DMS153 treated with DMSO at 0.1 percent for 48 hours (cell line): ENCODE data around the gene TRIM7.
"Not testable (repeated sequence)": the region's sequence is repeated elsewhere in the genome, so short reads cannot be mapped to it uniquely, and the experiment has no call there.

Experiments
- DNase-seq: peaks from one replicate; lab custom pipeline; 2025; ENCODE audit not compliant: unreplicated experiment; lab: John Stamatoyannopoulos, UW

TRIM7 gene

GRCh38 chr5:181173027-181173419 lies 32.0 kb downstream of the TRIM7 start:
- no peak for DNase-seq

DNA sequence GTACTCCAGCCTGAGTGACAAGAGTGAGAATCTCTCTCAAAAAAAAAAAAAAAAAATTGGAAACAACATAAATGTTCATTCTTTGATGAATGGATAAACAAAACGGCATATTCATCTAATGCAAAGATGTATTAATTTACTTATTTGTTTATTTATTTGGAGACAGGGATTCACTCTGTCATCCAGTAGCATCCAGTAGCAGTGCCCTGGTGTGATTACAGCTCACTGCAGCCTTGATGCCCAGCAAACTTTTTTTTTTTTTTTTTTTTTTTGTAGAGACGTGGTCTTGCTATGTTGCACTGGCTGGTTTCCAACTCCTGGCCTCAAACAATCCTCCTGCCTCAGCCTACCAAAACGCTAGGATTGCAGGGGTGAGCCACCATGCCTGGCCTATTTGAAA lies 33.2 kb downstream of the TRIM7 start:
- no peak for DNase-seq

- DNase-seq = no peak
These were observed 34.0 kb downstream of the TRIM7 start for GRCh38 chr5:181170996-181171395.

DNA sequence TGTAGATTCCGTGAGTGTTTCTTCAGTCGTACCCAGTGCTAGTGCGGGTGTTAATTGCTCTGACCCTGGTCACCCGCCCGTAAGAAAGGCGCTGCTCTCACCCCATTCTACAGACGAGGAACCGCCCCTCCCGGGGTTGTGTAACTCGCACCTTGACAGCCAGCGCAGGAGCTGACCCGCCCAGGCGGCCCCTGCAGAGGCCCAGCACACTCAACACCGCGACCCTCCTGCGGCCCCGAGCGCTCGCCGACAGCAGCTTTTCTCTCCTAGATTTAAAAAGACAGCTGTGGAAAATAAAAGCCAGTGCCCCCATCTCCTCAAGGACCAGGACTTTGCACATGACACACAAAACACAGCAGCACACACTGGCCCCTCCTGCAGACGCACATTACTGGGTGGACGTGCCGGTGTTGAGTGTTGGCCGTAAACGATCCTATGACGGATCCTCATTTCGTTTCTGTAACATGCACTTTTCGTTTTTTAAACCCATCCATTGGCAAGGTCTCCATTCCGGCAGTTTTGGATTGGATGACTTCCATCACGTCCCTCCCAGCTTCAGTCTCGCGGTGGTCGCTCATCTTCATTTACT lies 34.7 kb downstream of the TRIM7 start:
- DNase-seq = no peak

DNA sequence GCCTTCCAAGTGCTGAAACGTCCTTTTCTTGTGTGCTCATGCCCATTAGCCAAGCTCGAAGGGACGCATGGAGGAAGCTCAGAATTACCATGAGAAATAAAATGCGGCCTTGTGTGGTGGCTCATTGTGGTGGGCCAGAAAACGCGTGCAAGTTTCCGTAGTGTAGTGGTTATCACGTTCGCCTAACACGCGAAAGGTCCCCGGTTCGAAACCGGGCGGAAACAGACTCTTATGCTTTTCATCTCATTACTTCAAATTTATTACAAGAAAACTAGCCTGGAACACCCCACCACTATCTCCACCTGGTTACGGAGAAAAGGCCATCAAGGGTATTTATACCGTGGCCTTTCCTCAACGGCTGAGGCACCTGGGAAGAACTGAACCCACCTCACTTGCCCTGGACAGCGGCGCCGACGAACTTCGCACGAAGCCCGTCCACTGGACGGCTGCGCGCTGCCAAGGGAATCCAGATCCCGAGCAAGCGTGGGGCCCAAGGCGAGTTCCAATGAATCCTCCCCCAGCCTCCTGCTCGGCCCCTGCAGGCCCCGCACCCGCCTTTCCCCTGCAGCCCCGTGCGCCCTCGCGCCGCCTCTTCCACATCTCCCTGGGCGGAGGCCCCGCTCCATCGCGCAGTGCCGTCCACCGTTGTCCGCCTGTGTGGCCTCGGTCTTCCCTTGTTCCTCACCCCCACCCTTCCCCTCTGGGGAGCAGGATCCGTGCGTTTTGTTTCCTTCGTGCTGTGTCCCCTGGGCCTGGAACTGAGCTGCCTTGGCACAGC lies 35.3 kb downstream of the TRIM7 start:
- not testable (repeated sequence) for DNase-seq

DNA sequence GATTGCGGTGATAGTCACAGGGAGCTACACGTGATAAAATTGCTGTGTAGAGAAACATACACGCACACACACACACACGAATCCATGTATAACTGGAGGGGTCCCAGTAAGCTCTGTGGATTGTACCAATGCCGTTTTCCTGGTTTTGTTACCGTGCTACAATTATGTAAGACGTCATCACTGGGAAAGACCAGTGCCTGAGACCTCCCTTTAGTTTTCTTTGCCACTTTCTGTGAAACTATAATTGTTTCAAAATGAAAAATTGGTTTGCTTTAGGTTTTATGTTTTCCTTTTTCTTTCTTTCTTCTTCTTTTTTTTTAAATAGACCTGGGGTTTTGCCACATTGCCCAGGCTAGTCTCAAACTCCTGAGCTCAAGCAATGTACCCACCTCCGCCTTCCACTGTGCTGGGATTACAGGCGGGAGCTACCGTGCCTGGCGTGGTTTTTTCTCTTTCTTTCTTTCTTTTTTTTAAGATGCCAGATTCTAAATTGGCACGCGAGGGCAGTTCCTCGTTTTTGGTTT lies 36.3 kb downstream of the TRIM7 start:
- no peak for DNase-seq

GRCh38 chr5:181167814-181168488 lies 37.0 kb downstream of the TRIM7 start:
- no peak for DNase-seq

DNA sequence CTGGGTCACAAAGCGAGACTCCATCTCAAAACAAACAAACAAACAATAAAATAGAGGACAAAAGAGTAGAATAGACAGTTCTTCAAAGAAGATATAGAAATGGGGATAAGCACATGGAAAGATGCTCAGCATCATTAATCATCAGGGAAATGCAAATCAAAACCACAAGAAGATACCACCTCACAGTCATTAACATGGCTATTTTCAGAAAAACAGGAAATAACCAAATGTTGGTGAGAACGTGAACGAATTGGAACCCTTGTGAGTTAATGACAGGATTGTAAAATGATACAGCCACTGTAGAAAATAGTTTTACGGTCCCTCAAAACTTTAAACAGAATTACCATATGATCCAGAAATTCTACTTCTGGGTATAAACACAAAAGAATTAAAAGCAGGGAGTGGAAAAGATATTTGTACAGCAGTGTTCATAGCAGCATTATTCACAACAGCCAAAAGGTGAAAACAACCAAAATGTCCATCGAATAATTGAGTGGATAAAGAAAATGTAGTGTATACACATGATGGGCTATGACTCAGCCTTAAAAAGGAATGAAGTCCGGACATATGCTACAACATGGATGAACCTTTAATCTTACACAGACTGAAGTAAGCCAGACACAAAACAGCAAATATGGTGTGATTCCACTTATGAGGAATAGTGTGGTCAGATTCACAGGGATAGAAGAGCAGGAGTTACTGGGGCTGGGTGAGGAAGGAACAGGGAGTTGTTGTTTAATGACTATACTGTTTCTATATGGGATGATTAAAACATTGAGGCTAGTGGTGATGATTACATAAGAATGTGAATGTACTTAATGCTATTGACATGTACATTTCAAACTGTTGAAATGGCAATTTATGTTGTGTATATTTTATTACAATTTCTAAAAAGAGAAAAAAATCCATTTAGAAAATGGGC lies 37.9 kb downstream of the TRIM7 start:
- no peak for DNase-seq

- DNase-seq = no peak
These were observed 40.7 kb downstream of the TRIM7 start for GRCh38 chr5:181164076-181164952.

GRCh38 chr5:181163487-181164075 lies 41.4 kb downstream of the TRIM7 start:
- no peak for DNase-seq

DNA sequence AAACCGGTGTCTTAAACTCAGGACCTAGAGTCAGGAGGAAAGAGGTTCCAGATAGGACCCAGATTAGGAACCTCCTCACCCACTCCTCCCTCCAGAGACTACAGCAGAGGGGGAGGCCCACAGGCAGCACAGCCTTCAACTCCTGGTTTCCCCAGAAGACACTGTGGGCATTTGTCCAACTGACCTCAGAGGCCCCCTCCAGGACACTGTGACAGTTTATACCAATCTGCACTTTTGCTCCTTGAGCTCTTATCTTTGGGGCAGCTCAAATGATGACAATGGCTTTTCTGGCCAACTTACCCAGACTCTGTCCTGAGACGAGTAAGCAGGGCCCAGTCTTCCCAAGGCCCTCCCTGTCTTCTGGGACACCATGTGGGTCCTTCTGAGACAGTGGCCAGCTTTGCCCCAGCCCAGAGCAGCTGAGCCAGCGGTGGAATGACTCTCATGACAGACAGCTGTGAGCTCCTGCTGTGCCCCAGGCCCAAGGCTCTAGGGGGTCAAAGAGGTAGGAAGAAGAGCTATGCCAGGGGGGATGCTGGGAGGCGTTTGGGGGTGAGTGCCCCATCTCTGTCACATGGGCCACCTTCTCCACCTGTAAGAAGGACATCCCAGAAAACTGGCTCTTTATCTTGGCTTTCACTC lies 43.3 kb downstream of the TRIM7 start:
- DNase-seq = no peak

DNA sequence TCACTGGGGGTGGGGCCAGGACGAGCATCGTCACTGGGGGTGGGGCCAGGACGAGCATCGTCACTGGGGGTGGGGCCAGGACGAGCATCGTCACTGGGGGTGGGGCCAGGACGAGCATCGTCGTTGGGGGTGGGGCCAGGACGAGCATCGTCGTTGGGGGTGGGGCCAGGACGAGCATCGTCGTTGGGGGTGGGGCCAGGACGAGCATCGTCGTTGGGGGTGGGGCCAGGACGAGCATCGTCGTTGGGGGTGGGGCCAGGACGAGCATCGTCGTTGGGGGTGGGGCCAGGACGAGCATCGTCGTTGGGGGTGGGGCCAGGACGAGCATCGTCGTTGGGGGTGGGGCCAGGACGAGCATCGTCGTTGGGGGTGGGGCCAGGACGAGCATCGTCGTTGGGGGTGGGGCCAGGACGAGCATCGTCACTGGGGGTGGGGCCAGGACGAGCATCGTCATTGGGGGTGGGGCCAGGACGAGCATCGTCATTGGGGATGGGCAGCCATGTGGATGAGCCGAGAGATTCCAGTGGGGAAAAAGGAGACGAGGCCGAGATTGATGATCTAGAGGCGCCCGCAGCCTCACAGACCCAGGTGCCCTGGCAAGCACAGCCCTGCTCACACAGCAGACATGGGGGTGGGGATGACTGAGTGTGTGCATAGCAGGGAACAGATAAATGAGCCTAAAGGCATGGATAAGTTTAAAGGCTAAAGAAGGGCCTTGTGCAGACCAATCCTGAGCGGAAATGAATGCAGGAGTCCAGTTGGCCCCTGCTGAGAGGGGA lies 44.1 kb downstream of the TRIM7 start:
- DNase-seq = not testable (repeated sequence)

DNA sequence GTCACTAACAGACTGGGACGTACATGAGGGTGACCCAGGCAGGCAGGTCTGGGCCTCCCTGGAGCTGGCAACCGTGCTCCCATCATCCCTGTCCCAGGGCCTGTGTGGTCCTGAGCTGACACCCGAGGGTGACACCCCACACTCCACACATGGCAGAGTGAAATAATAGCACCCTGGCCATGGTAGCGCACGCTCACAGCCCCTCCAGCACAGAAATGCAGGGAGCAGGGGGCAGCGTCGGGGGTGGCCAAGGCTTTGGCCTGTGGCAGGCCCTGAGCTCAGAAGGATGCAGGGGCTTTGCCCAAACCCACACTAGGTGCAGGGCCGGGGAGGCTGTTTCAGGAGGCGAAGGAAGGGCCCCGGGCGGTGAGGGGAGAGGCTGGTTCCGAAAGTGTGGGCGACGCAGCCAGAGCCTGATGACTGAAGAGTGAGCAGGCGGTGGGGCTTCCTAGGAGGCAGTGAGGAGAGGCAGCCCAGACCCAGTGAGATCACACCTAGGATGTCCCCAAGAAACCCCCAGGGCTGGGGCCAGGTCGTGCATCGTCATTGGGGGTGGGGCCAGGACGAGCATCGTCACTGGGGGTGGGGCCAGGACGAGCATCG lies 44.7 kb downstream of the TRIM7 start:
- DNase-seq = no peak

- DNase-seq = no peak
These were observed 45.5 kb downstream of the TRIM7 start for GRCh38 chr5:181159286-181160151.

DNA sequence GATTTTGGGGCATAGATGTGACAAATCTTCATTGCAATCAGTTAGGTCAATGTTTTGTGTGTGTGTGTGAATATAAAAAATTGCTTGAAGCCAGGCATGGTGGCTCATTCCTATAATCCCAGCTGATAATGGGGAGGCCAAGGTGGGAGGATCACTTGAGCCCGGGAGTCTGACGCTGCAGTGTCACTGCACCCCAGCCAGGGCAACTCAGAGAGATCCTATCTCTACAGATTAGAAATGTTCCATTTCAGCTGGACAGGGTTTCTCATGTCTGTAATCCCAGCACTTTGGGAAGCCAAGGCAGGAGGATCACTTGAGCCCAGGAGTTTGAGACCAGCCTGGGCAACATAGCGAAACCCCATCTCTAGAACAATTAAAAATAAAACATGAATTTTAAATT lies 46.1 kb downstream of the TRIM7 start:
- DNase-seq = no peak

DNA sequence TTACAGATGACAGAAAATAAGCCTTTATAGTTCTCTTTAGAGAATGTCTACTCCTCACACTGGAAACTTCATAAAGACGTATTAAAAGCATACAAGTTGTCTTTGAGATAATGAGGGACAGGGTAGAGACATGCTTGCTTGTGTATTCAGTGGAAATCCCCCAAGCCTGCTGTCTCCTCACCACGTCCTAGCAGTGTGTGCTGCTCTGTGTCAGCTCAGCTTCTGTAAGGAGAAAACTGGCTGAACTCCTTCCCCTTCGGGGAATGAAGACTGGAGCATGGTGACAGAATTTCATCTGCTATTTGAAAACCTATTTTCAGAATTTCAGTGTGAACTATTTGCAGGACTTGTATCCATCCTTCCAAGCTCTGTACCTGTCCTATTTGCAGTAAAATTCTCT lies 48.2 kb downstream of the TRIM7 start:
- no peak for DNase-seq

DNA sequence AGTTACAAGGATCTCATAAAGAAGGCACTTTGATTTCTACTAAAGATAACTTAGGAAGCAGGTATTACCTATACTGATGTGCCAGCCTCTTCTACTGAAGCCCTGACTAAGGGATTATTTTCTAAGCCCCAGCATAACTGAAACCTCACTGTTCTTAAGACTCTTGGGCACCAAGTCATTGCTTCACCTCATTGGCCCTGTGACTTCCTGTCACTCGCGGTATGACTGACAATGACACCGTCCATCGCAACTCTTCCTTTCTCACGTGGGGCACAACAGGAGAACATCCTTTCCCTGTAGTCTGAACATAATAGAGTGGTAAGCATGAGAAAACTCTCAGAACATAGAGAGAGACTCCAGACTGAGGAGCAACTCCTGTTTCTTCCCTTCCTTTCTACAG lies 51.2 kb downstream of the TRIM7 start:
- no peak for DNase-seq
